Adrenal gland (tissue), 5 donors: Measurements from ENCODE around the gene DUSP8.

Source experiments
- CTCF ChIP-seq, 6 experiments: fragments of 450-650 bp in 4 of 6; fragments of 200-600 bp in 2 of 6; sonication (generic) in 1 of 6; IDR thresholded peaks; 1 replicate in 5 of 6; 2 replicates in 1 of 6; pipeline versions ENCODE4 v1.5.1 to v1.8.0; 2016 to 2021; ENCODE audit warnings: antibody characterized with exemption in 6 of 6, mild to moderate bottlenecking in 2 of 6, moderate library complexity in 1 of 6
- POLR2A ChIP-seq, 2 donors: fragments of 450-650 bp; IDR thresholded peaks; one replicate each; pipeline ENCODE4 v1.6.1; 2017; ENCODE audit warnings: antibody characterized with exemption in 2 of 2, mild to moderate bottlenecking in 2 of 2, moderate library complexity in 1 of 2
- donor health status: DM: no; HTN: no; CAD: no.

- no peak for TF ChIP-seq CTCF (IDR thresholded peaks at IDR 0.05)
- no peak for TF ChIP-seq POLR2A (IDR thresholded peaks at IDR 0.05)
Measured at GRCh38 chr11:1549338-1550330, 22.4 kb downstream of the DUSP8 start.
